ENCODE measurements around the gene NIPAL4.

NIPAL4 gene

DNA sequence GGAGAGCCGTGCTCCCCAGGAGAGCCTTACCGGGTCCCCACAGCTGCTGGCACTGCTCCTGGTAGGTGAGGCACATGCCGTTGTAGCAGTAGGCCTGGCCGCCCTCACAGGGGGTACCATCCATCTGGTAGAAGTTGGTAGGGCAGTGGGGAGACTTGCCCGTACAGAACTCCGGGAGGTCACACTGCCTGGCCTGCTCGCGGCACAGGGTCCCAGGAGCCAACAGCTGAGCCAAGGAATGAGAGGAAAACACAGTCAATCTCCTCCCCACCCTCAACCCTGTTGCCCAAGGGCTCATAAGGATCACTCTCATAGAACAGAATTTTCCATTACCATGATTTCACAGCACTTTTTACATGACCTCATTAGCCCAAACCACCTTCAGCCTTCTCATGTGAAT lies 36.9 kb downstream of the NIPAL4 start:
- TF ChIP-seq SP1 (IDR thresholded peaks at IDR 0.05) (no peak), SUZ12 (IDR thresholded peaks at IDR 0.05) (no peak), ZNF384 (IDR thresholded peaks at IDR 0.05) (no peak), FOXA1 (IDR thresholded peaks at IDR 0.05) (no peak), TARDBP (IDR thresholded peaks at IDR 0.05) (no peak)
- TF ChIP-seq, protein P1, sequence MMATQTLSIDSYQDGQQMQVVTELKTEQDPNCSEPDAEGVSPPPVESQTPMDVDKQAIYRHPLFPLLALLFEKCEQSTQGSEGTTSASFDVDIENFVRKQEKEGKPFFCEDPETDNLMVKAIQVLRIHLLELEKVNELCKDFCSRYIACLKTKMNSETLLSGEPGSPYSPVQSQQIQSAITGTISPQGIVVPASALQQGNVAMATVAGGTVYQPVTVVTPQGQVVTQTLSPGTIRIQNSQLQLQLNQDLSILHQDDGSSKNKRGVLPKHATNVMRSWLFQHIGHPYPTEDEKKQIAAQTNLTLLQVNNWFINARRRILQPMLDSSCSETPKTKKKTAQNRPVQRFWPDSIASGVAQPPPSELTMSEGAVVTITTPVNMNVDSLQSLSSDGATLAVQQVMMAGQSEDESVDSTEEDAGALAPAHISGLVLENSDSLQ (IDR thresholded peaks at IDR 0.05): no peak
- POLR2A ChIA-PET: no interaction called here
- no peak for DNase-seq (ENCODE audit: extremely low spot score)
- CTCF ChIA-PET: no interaction called here

DNA sequence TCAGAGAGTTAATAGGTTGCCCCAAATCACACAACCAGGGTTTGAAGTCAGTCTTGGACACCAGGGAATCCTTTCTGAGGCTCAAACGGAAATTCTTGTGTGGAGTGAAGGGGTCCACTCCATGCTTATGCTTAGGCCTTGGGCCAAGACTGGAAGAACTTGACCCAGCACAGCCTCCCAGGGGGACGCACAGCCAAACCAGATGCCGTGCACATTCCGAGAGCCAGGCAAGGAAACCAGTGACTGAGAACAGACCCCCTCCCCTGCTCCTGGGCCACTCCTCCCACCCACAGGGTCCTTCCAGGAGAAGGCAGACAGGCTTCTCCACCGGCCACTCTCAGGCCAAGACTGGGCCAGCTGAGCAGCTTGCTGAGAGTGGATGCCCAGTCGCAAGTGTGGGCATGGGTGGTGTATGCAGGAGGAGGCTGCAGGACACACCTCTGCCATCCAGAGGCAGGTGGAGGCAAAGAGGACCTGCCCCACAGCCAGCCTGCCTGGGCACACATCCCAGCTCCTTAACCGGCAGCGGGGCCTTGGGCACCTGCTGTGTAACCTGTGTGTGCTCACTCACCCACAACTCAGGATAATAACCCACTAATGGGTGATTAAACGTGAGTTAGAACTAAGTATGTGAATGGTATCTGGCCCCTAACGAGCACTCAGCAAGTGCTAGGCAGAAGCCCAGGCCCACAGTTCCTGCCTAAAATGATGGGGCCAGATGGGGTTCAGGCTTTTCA lies 38.0 kb downstream of the NIPAL4 start:
- TF ChIP-seq ELF4 (IDR thresholded peaks at IDR 0.05) (no peak), ZNF384 (IDR thresholded peaks at IDR 0.05) (no peak), BHLHE40 (IDR thresholded peaks at IDR 0.05; ENCODE audit: borderline replicate concordance) (no peak), SP1 (IDR thresholded peaks at IDR 0.05) (no peak)
- CTCF ChIA-PET: interaction anchor here (1.3 kb wide), 1 partner anchor 9 kb away, joined by 3 read pairs; no protein-coding TSS in a partner anchor
- DNase-seq (ENCODE audit: extremely low spot score): no peak
- POLR2A ChIA-PET: no interaction called here

DNA sequence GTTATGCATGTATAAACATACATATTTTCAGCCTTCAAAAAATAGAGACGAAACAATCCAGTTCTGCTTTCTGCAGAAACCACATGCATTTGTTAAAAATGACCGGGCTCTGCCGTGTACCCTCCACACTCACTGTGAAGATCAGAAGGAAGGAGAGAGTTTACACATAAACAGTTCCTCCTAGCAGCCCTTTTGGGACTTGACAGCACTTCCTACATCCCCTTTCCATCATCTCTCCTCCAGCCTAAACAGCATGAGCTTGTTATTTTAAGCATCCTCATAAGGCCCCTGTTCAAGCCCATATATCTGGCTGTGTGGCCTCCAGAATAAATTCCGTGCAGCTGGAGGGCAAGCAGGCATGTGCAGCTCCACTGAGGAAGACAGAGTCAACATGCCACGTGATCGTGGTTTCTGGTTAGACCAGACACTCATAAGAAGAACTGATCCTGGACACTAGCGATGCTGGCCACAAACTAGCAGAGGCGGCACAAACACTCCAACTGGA lies 42.2 kb downstream of the NIPAL4 start:
- POLR2A ChIA-PET: no interaction called here
- TF ChIP-seq ZNF384 (IDR thresholded peaks at IDR 0.05) (no peak), FOXA1 (IDR thresholded peaks at IDR 0.05) (no peak), TARDBP (IDR thresholded peaks at IDR 0.05) (no peak)
- TF ChIP-seq, protein P1 (IDR thresholded peaks at IDR 0.05): no peak
- no peak for DNase-seq (ENCODE audit: extremely low spot score)
- CTCF ChIA-PET: no interaction called here

DNA sequence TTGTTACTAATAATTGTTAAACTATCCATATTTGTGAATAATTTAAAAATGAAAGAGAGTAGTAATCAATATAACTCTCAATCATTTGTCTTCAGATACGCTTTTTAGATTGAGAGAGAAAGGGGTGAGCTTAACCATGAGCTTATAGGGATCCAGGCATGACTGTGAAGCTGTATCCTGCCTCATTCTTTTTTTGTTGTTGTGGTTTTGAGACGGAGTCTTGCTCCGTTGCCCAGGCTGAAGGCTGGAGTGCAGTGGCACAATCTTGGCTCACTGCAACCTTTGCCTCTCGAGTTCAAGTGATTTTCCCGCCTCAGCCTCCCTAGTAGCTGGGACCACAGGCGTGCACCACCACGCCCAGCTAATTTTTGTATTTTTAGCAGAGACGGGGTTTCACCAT lies 44.0 kb downstream of the NIPAL4 start:
- CTCF ChIA-PET: no interaction called here
- DNase-seq (ENCODE audit: extremely low spot score): no peak
- TF ChIP-seq ZNF384 (IDR thresholded peaks at IDR 0.05) (no peak), FOXK2 (IDR thresholded peaks at IDR 0.05) (no peak), ELF4 (IDR thresholded peaks at IDR 0.05) (no peak), FOXM1 (IDR thresholded peaks at IDR 0.05; ENCODE audit: borderline replicate concordance) (no peak), SUZ12 (IDR thresholded peaks at IDR 0.05) (no peak), L3MBTL2 (conservative IDR thresholded peaks at IDR 0.05) (no peak), TARDBP (IDR thresholded peaks at IDR 0.05) (no peak), BHLHE40 (IDR thresholded peaks at IDR 0.05; ENCODE audit: borderline replicate concordance) (no peak), FOXA1 (IDR thresholded peaks at IDR 0.05) (no peak), HDGF (IDR thresholded peaks at IDR 0.05; ENCODE audit: borderline replicate concordance) (no peak), SP1 (IDR thresholded peaks at IDR 0.05) (no peak), NFRKB (IDR thresholded peaks at IDR 0.05) (no peak), CTBP1 (IDR thresholded peaks at IDR 0.05; ENCODE audit: borderline replicate concordance) (no peak)
- POLR2A ChIA-PET: no interaction called here

DNA sequence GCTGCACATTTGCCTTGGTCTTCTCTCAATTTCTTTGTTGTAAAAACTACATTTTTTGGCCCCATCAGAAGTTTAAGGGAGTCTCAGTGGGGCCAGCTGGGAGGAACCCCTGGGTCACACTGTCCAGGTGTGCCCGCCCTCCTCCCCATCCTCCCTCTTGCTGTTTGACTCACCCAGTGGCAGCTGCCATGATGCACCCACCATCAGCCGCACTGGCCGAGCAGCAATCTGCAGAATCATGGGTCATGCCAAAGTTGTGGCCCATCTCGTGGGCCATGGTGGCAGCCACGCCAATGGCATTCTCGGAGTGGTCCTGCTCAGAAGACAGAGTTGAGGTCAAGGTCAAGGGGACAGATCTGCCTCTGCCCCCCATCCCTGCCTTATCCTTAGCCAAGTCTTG lies 45.5 kb downstream of the NIPAL4 start:
- no peak for DNase-seq (ENCODE audit: extremely low spot score)
- TF ChIP-seq SP1 (IDR thresholded peaks at IDR 0.05): no peak
- no peak for TF ChIP-seq NFRKB (IDR thresholded peaks at IDR 0.05)
- TF ChIP-seq, protein P1 (IDR thresholded peaks at IDR 0.05): no peak
- no peak for TF ChIP-seq BHLHE40 (IDR thresholded peaks at IDR 0.05; ENCODE audit: borderline replicate concordance)
- no peak for TF ChIP-seq LEF1 (IDR thresholded peaks at IDR 0.05; ENCODE audit: borderline replicate concordance)
- TF ChIP-seq CTBP1 (IDR thresholded peaks at IDR 0.05; ENCODE audit: borderline replicate concordance): no peak
- no peak for TF ChIP-seq ARNT (IDR thresholded peaks at IDR 0.05)
- TF ChIP-seq ELF4 (IDR thresholded peaks at IDR 0.05): no peak
- TF ChIP-seq FOXM1 (IDR thresholded peaks at IDR 0.05; ENCODE audit: borderline replicate concordance): no peak
- TF ChIP-seq FOXK2 (IDR thresholded peaks at IDR 0.05): no peak
- no peak for TF ChIP-seq HDGF (IDR thresholded peaks at IDR 0.05; ENCODE audit: borderline replicate concordance)
- no peak for TF ChIP-seq L3MBTL2 (conservative IDR thresholded peaks at IDR 0.05)
- no peak for TF ChIP-seq TARDBP (IDR thresholded peaks at IDR 0.05)
- TF ChIP-seq SUZ12 (IDR thresholded peaks at IDR 0.05): no peak
- TF ChIP-seq FOXA1 (IDR thresholded peaks at IDR 0.05): no peak
- no peak for TF ChIP-seq ZNF384 (IDR thresholded peaks at IDR 0.05)
- CTCF ChIA-PET: no interaction called here
- POLR2A ChIA-PET: no interaction called here

DNA sequence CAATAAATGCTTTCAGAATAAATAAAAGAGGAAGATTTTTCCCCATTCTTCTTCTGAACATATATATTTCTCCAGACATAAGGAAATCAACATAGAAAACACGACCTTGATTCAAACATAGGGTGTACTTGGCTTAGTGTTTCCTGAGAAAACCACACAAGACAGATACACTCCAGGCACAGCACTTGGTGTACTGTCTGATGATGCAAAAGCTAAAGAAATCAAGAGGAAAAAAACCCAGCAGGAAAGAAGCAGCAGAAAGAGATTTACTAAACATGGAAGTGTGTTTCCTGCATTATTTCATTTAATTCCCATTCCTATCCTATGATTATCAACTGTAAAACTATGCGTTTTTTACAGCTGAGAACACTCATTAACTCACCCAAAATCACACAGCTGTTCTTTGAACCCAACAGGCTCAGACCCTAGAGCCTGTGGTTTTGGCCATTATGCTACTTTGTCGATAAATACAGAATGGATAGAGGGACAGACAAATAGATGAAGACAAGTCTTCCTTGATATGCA lies 46.1 kb downstream of the NIPAL4 start:
- TF ChIP-seq ELF4 (IDR thresholded peaks at IDR 0.05) (no peak), CTBP1 (IDR thresholded peaks at IDR 0.05; ENCODE audit: borderline replicate concordance) (no peak), BHLHE40 (IDR thresholded peaks at IDR 0.05; ENCODE audit: borderline replicate concordance) (no peak), FOXK2 (IDR thresholded peaks at IDR 0.05) (no peak), HDGF (IDR thresholded peaks at IDR 0.05; ENCODE audit: borderline replicate concordance) (no peak), SP1 (IDR thresholded peaks at IDR 0.05) (no peak), NFRKB (IDR thresholded peaks at IDR 0.05) (no peak)
- TF ChIP-seq, protein P1 (IDR thresholded peaks at IDR 0.05): no peak
- ChIA-PET POLR2A (no interaction called here), CTCF (no interaction called here)
- DNase-seq (ENCODE audit: extremely low spot score): no peak
